Forelimb muscle (tissue), 1 donor: ENCODE measurements around the gene YKT6. TPM values are rescaled to one million over a fixed set of nuclear protein-coding genes. Genes with fewer than 3 reads are reported as not detected.
A peak's percentile ranks its signal among the peaks of the same experiment; 100 is the strongest.
"Not testable (repeated sequence)": the region's sequence is repeated elsewhere in the genome, so short reads cannot be mapped to it uniquely, and the experiment has no call there.

Source experiments
- DNase-seq: peaks from one replicate; pipeline ENCODE4 v3.0.0-alpha.2; 2013; ENCODE audit warnings: low read depth
- polyA plus RNA-seq: library from polyadenylated mRNA; unstranded; fragments of 120-200 nt; gene quantifications from one replicate; pipeline ENCODE4 v1.2.1, GENCODE V29; 2013; ENCODE audit not compliant: insufficient read length

Gene YKT6
- polyA plus RNA-seq: 74.5 TPM

GRCh38 chr7:44200699-44201461, at the start of gene YKT6:
Gene YKT6, plus strand, starts transcription at chr7:44200978. Its CDS starts 158 bp downstream, at chr7:44201136.
- DNase-seq: peak; percentile 77

GRCh38 chr7:44151956-44152355, 48.8 kb upstream of the YKT6 start:
- no peak for DNase-seq

GRCh38 chr7:44152971-44153947, 47.5 kb upstream of the YKT6 start:
- DNase-seq: no peak

- no peak for DNase-seq
Observed at GRCh38 chr7:44153948-44154335, 46.8 kb upstream of the YKT6 start.

- DNase-seq: no peak
Observed at GRCh38 chr7:44154703-44155102, 46.1 kb upstream of the YKT6 start.

GRCh38 chr7:44155191-44156185, 45.3 kb upstream of the YKT6 start:
- no peak for DNase-seq

GRCh38 chr7:44156453-44157010, 44.2 kb upstream of the YKT6 start:
- DNase-seq: no peak

GRCh38 chr7:44157116-44158080, 43.4 kb upstream of the YKT6 start:
- no peak for DNase-seq

GRCh38 chr7:44158096-44158872, 42.5 kb upstream of the YKT6 start:
- no peak for DNase-seq

GRCh38 chr7:44158873-44159631, 41.7 kb upstream of the YKT6 start:
- no peak for DNase-seq

- DNase-seq: no peak
Observed at GRCh38 chr7:44159824-44160630, 40.8 kb upstream of the YKT6 start.

- DNase-seq: no peak
Observed at GRCh38 chr7:44161371-44161770, 39.4 kb upstream of the YKT6 start.

- no peak for DNase-seq
Observed at GRCh38 chr7:44162179-44162578, 38.6 kb upstream of the YKT6 start.

- DNase-seq: no peak
Observed at GRCh38 chr7:44162785-44163395, 37.9 kb upstream of the YKT6 start.

GRCh38 chr7:44163591-44163990, 37.2 kb upstream of the YKT6 start:
- no peak for DNase-seq

GRCh38 chr7:44167920-44168319, 32.9 kb upstream of the YKT6 start:
- no peak for DNase-seq

GRCh38 chr7:44171901-44172300, 28.9 kb upstream of the YKT6 start:
- not testable (repeated sequence) for DNase-seq
